K562 (cell line): ENCODE measurements around the gene NEK4. TPM values are rescaled to one million over a fixed set of nuclear protein-coding genes. Genes with fewer than 3 reads are reported as not detected.

Experiments used
- ATAC-seq: fragments of 200-7000 bp; cut with Tn5 transposase; 3 replicates; pipeline ENCODE4 v1.9.1; 2020; ENCODE audit warnings: moderate library complexity
- BruUV-seq: library from RNA; stranded (reverse); fragments of 400-500 nt; replicated peaks from 2 replicates; lab custom pipeline; 2021; lab: Mats Ljungman, UMichigan
- CTCF ChIA-PET: fragments of 300-600 bp; formaldehyde crosslinking; extraction: SDS; loops from one replicate; lab custom pipeline; 2021; ENCODE audit warnings: low intra/inter-chr PET ratio; lab: Yijun Ruan, JAX
- POLR2A ChIA-PET: fragments of 300-600, 350-650 bp; sonication (Branson Sonifier 250); formaldehyde crosslinking; extraction: SDS; loops from one replicate; lab custom pipeline; 2021; ENCODE audit warnings: antibody characterized with exemption, inconsistent platforms; lab: Yijun Ruan, JAX
- DNase-seq, 4 experiments: peaks; one replicate each; pipeline versions ENCODE4 v3.0.0 to v3.0.0-alpha.2; 2011 to 2018; ENCODE audit warnings: low spot score in 3 of 4, mixed read lengths in 3 of 4; ENCODE audit errors: extremely low read depth in 1 of 4
- FAIRE-seq: peaks from 2 replicates; lab custom pipeline; 2011; peaks lifted over from hg19 to GRCh38; lab: Jason Lieb, UNC
- H2AFZ ChIP-seq: 2 replicates; pipeline ENCODE4 v1.6.0; 2011; ENCODE audit warnings: low read depth, low read length, control low read depth, inconsistent platforms
- H3K27ac ChIP-seq: fragments of 200-600 bp; 3 replicates; pipeline ENCODE4 v1.8.0; 2011; ENCODE audit warnings: low read depth, mild to moderate bottlenecking, control low read depth, inconsistent platforms, low read length, moderate library complexity, mixed read lengths; ENCODE audit errors: extremely low read depth
- H3K27me3 ChIP-seq, 2 experiments: fragments of 300-600 bp in 1 of 2; 2 replicates in 1 of 2; 3 replicates in 1 of 2; pipeline versions ENCODE4 v1.6.0 to v1.8.0; 2011; ENCODE audit warnings: inconsistent platforms in 2 of 2, low read length in 2 of 2, mild to moderate bottlenecking in 1 of 2, mixed read lengths in 1 of 2, moderate library complexity in 1 of 2; ENCODE audit not compliant: control insufficient read depth in 2 of 2, insufficient read depth in 2 of 2
- H3K36me3 ChIP-seq: fragments of 300-600 bp; 3 replicates; pipeline ENCODE4 v1.8.0; 2011; ENCODE audit warnings: mild to moderate bottlenecking, low read length, inconsistent platforms; ENCODE audit not compliant: control insufficient read depth, insufficient read depth
- H3K4me1 ChIP-seq, 2 experiments: fragments of 200-600 bp in 1 of 2; replicated peaks in 1 of 2; 2 replicates in 1 of 2; 3 replicates in 1 of 2; pipeline versions ENCODE4 v1.5.1 to v1.8.0; 2011; ENCODE audit warnings: inconsistent platforms in 2 of 2, low read length in 2 of 2, mild to moderate bottlenecking in 1 of 2, mixed read lengths in 1 of 2, moderate library complexity in 1 of 2; ENCODE audit not compliant: control insufficient read depth in 2 of 2, insufficient read depth in 2 of 2
- H3K4me2 ChIP-seq: 2 replicates; pipeline ENCODE4 v1.6.1; 2011; ENCODE audit warnings: low read length, control low read depth, inconsistent platforms, mixed read lengths; ENCODE audit not compliant: insufficient read depth
- H3K4me3 ChIP-seq: fragments of 200-600 bp; sonication (generic), shearing (Covaris generic); 2 replicates; pipeline ENCODE4 v1.5.1; 2016; ENCODE audit warnings: control low read depth, inconsistent platforms
- H3K79me2 ChIP-seq: fragments of 200-600 bp; 3 replicates; pipeline ENCODE4 v1.8.0; 2011; ENCODE audit warnings: low read length, inconsistent platforms; ENCODE audit not compliant: control insufficient read depth, insufficient read depth
- H3K9ac ChIP-seq, 2 experiments: 2 replicates each; pipeline versions ENCODE4 v1.6.0 to v1.6.1; 2011; ENCODE audit warnings: low read depth in 2 of 2, low read length in 2 of 2, control low read depth in 1 of 2, inconsistent platforms in 1 of 2, mild to moderate bottlenecking in 1 of 2, mixed read lengths in 1 of 2; ENCODE audit not compliant: insufficient read depth in 1 of 2
- H3K9me1 ChIP-seq: one replicate; pipeline ENCODE4 v1.6.0; 2011; ENCODE audit warnings: inconsistent platforms, mild to moderate bottlenecking, low read length, moderate library complexity; ENCODE audit not compliant: control insufficient read depth, insufficient read depth
- H3K9me3 ChIP-seq: replicated peaks from 2 replicates; pipeline ENCODE4 v1.5.1; 2011; ENCODE audit warnings: low read depth, low read length, inconsistent platforms; ENCODE audit not compliant: control insufficient read depth, insufficient read depth
- H4K20me1 ChIP-seq: replicated peaks from 2 replicates; pipeline ENCODE4 v1.6.1; 2011; ENCODE audit warnings: low read length, inconsistent platforms, mixed read lengths; ENCODE audit not compliant: control insufficient read depth, insufficient read depth
- MIER1 ChIP-seq: fragments of 450-650 bp; IDR thresholded peaks from 2 replicates; pipeline ENCODE4 v1.6.1; 2016; ENCODE audit warnings: antibody characterized with exemption, mild to moderate bottlenecking, low read depth
- MYNN ChIP-seq, 2 experiments: sonication (generic); formaldehyde crosslinking in 1 of 2; IDR thresholded peaks; 2 replicates each; pipeline versions ENCODE4 v1.5.0 to v1.6.1; 2016 to 2020; ENCODE audit warnings: antibody characterized with exemption in 1 of 2, missing genetic modification reagents in 1 of 2
- PRMT5 ChIP-seq: sonication (generic); formaldehyde crosslinking; IDR thresholded peaks from 2 replicates; pipeline ENCODE4 v1.5.0; 2020; ENCODE audit warnings: missing genetic modification reagents
- TCF3 ChIP-seq: sonication (generic); formaldehyde crosslinking; IDR thresholded peaks from 2 replicates; pipeline ENCODE4 v1.4.0; 2020; ENCODE audit warnings: mild to moderate bottlenecking, missing genetic modification reagents
- WHSC1 ChIP-seq: IDR thresholded peaks from one replicate; pipeline ENCODE4 v1.6.1; 2012; ENCODE audit warnings: low read length, control low read depth, inconsistent platforms
- ZNF24 ChIP-seq: fragments of 450-650 bp; IDR thresholded peaks from 2 replicates; pipeline ENCODE4 v1.6.1; 2016
- ZNF699 ChIP-seq: fragments of 250-450 bp; sonication (Bioruptor Pico); IDR thresholded peaks from 2 replicates; pipeline ENCODE4 v1.8.0; 2021; ENCODE audit warnings: mild to moderate bottlenecking, moderate library complexity; ENCODE audit not compliant: insufficient replicate concordance
- WGBS: fragments of 100-300 bp; shearing (Covaris generic); methylation state at CpG from one replicate; pipeline ENCODE4 v1.1.6; 2016; ENCODE audit warnings: low coverage, mixed read lengths; ENCODE audit not compliant: insufficient coverage; ENCODE audit errors: missing lambda C conversion rate; 5-methylcytosine and 5-hydroxymethylcytosine counted together
- in situ Hi-C: fragments of 300-500 bp; cut with MboI; formaldehyde crosslinking; loops from 4 replicates; pipeline ENCODE4 v1.15.0; 2018; ENCODE audit warnings: inconsistent platforms, mixed read lengths
- intact Hi-C: fragments of 100-400 bp; cut with micrococcal nuclease; formaldehyde crosslinking; loops from 2 replicates; pipeline ENCODE4 v1.14.2; 2022
- polyA plus RNA-seq, 8 experiments: library from polyadenylated mRNA; depleted of rRNA in 4 of 8; stranded (reverse) in 5 of 8; unstranded in 3 of 8; fragments of >200 nt; fragmentation: Nextera tagmentation in 2 of 8; fragmentation: Illumina TruSeq in 1 of 8; extraction: Ambion mirVana in 2 of 8; extraction: Trizol in 1 of 8; gene quantifications; 2 replicates each; pipeline versions ENCODE4 v1.2.1 to v1.2.3, GENCODE V29; 2011 to 2014; ENCODE audit warnings: inconsistent platforms in 1 of 8, missing spikeins in 1 of 8
- total RNA-seq, 7 experiments: library from RNA; depleted of rRNA in 6 of 7; stranded (reverse); fragments of >200 nt in 6 of 7; fragmentation: Illumina TruSeq in 2 of 7; extraction: Trizol in 2 of 7; gene quantifications; 2 replicates each; pipeline versions ENCODE4 v1.2.1 to v1.2.3, GENCODE V29; 2011 to 2021; ENCODE audit warnings: low replicate concordance in 1 of 7

NEK4 gene
- total and polyA plus RNA-seq, 9 of the 15 experiments (the other 6 are each of a cell fraction or from before 2014, with no cell fraction given) = 5.8 to 23.1 (median 16.6) TPM

GRCh38 chr3:52787246-52787645 is 16.5 kb upstream of the NEK4 start:
- no peak overlapping the region for H2AFZ ChIP-seq
- BruUV-seq = no TSS peak
- no peak overlapping the region for H3K4me3 ChIP-seq
- H3K9ac ChIP-seq = no peak overlapping the region
- DNase-seq (no peak), FAIRE-seq (no peak), ATAC-seq (no peak)
- H3K9me3 ChIP-seq = no peaks in the 10 kb centered on the region
- POLR2A ChIA-PET = interaction anchor here (0.6 to 1.2 kb wide), 3 partner anchors 8 to 11 kb away, joined by 3 to 4 read pairs (median 3); no protein-coding TSS in a partner anchor
- no peaks in the 10 kb centered on the region for H3K79me2 ChIP-seq
- WGBS = 0% methylated on average over 4 of the region's 11 CpGs
- no peak overlapping the region for H3K27ac ChIP-seq
- no peak overlapping the region for H3K4me2 ChIP-seq
- in situ Hi-C loops = no loop called here
- H3K9me1 ChIP-seq = no peaks in the 10 kb centered on the region
- H3K27me3 ChIP-seq = peaks cover 0 to 25% of the 10 kb centered on the region in 2 experiments; a peak in 3 of 5 replicates
- intact Hi-C loops = no loop called here
- peaks cover 0 to 6% of the 10 kb centered on the region in 2 experiments; a peak in 2 of 5 replicates for H3K4me1 ChIP-seq
- TF ChIP-seq ZNF699 (no peak), TCF3 (CRISPR knock-in tag) (no peak), WHSC1 (no peak)
- CTCF ChIA-PET = no interaction called here
- no peaks in the 10 kb centered on the region for H4K20me1 ChIP-seq
- no peaks in the 10 kb centered on the region for H3K36me3 ChIP-seq

- no peaks in the 10 kb centered on the region for H3K79me2 ChIP-seq
- intact Hi-C loops (no loop called here), in situ Hi-C loops (no loop called here)
- TF ChIP-seq MIER1 (no peak), PRMT5 (CRISPR knock-in tag) (no peak), ZNF24 (peak; percentile 49; the same call in 1 of the 2 replicates), MYNN (IDR thresholded peaks at IDR 0.05) (no peak), MYNN (CRISPR knock-in tag; IDR thresholded peaks at IDR 0.05) (no peak)
- TF ChIP-seq, all 486 proteins: peak for 1
- DNase-seq (no peak), ATAC-seq (no peak), FAIRE-seq (no peak)
- Histone ChIP-seq H4K20me1 (no peaks in the 10 kb centered on the region), H3K9me3 (no peaks in the 10 kb centered on the region), H3K9me1 (no peaks in the 10 kb centered on the region), H3K9ac (no peak overlapping the region), H3K4me3 (no peak overlapping the region), H3K4me1 (peaks cover 0 to 6% of the 10 kb centered on the region in 2 experiments; a peak in 2 of 5 replicates), H3K36me3 (no peaks in the 10 kb centered on the region), H2AFZ (no peak overlapping the region), H3K27me3 (peaks cover 0 to 32% of the 10 kb centered on the region in 2 experiments; a peak in 2 of 5 replicates), H3K27ac (no peak overlapping the region), H3K4me2 (no peak overlapping the region)
- ChIA-PET CTCF (no interaction called here), POLR2A (interaction anchor here (0.8 to 1.0 kb wide), 2 partner anchors 11 to 14 kb away, joined by 3 read pairs; no protein-coding TSS in a partner anchor)
- no TSS peak for BruUV-seq
- WGBS = 8% methylated on average over 16 of the region's 19 CpGs
These were observed 15.8 kb upstream of the NEK4 start for GRCh38 chr3:52786330-52787215.
